Adrenal gland (tissue), 12 donors: ENCODE data around the gene DUSP2. TPM values are rescaled to one million over a fixed set of nuclear protein-coding genes. Genes with fewer than 3 reads are reported as not detected.

Experiments used
- DNase-seq, 7 donors: peaks; one replicate each; pipeline ENCODE4 v3.0.0-alpha.2; 2019 to 2020
- H3K27ac ChIP-seq, 5 donors: fragments of 200-600 bp; sonication (generic) in 4 of 5; 1 replicate in 3 of 5; 2 replicates in 2 of 5; pipeline versions ENCODE4 v1.5.1 to v1.8.0; 2016 to 2020; ENCODE audit warnings: mild to moderate bottlenecking in 1 of 5
- H3K27me3 ChIP-seq: fragments of 200-600 bp; 2 replicates; pipeline ENCODE4 v1.8.0; 2021
- H3K36me3 ChIP-seq, 2 donors: fragments of 200-600 bp; replicated peaks in 1 of 2; 1 replicate in 1 of 2; 2 replicates in 1 of 2; pipeline versions ENCODE4 v1.5.1 to v1.8.0; 2018 to 2022
- H3K4me1 ChIP-seq, 2 donors: fragments of 200-600 bp; replicated peaks in 1 of 2; 1 replicate in 1 of 2; 2 replicates in 1 of 2; pipeline versions ENCODE4 v1.5.1 to v1.8.0; 2018 to 2021
- H3K4me3 ChIP-seq, 4 donors: fragments of 200-600 bp; sonication (generic) in 3 of 4; one replicate each; pipeline ENCODE4 v1.5.1; 2016 to 2018
- H3K9me3 ChIP-seq, 3 donors: fragments of 200-600 bp; sonication (generic) in 1 of 3; replicated peaks in 1 of 3; 1 replicate in 2 of 3; 2 replicates in 1 of 3; pipeline versions ENCODE4 v1.5.1 to v1.8.0; 2016 to 2021
- CTCF ChIP-seq, 6 experiments: fragments of 450-650 bp in 4 of 6; fragments of 200-600 bp in 2 of 6; sonication (generic) in 1 of 6; IDR thresholded peaks; 1 replicate in 5 of 6; 2 replicates in 1 of 6; pipeline versions ENCODE4 v1.5.1 to v1.8.0; 2016 to 2021; ENCODE audit warnings: antibody characterized with exemption in 6 of 6, mild to moderate bottlenecking in 2 of 6, moderate library complexity in 1 of 6
- POLR2A ChIP-seq, 2 donors: fragments of 450-650 bp; IDR thresholded peaks; one replicate each; pipeline ENCODE4 v1.6.1; 2017; ENCODE audit warnings: antibody characterized with exemption in 2 of 2, mild to moderate bottlenecking in 2 of 2, moderate library complexity in 1 of 2
- WGBS, 4 donors: extraction: QIAGEN DNeasy Blood & Tissue Kit in 2 of 4; methylation state at CpG; one replicate each; pipeline versions ENCODE4 v1.1.5 to v1.1.7; 2013 to 2017; 5-methylcytosine and 5-hydroxymethylcytosine counted together
- intact Hi-C, 2 donors: fragments of 100-400 bp; cut with DNase I; formaldehyde crosslinking; loops; one replicate each; pipeline versions ENCODE4 v1.14.1 to v1.15.0; 2022 to 2023
- polyA plus RNA-seq, 3 donors: library from polyadenylated mRNA; stranded (reverse); fragments of 200-250 nt in 2 of 3; fragments of 350-450 nt in 1 of 3; fragmentation: Illumina TruSeq in 1 of 3; extraction: RNeasy Lipid Tissue Mini Kit (QIAGEN cat#74804) in 1 of 3; gene quantifications; one replicate each; pipeline ENCODE4 v1.2.3, GENCODE V29; 2013 to 2014
- total RNA-seq, 9 donors: library from RNA; depleted of rRNA in 4 of 9; stranded (reverse); fragments of >200 nt in 4 of 9; fragments of 120-200 nt in 1 of 9; fragmentation: NEBNext Ultra II Directional in 1 of 9; extraction: Animal tissue kit (Norgen Biotek cat#: 25700) in 1 of 9; gene quantifications; one replicate each; pipeline versions ENCODE4 v1.1.0 to v1.2.4, GENCODE V29; 2013 to 2023
- donor health status: healthy with polysubstance abuse.
- donor health status: Bipolar disorder and iron deficiency.
- donor health status: DM: yes; HTN: yes; CAD: no.
- donor health status: DM: no; HTN: no; CAD: no.
- donor health status: DM: no; HTN: no; CAD: no.
- donor health status: DM: yes; HTN: yes; CAD: no.

The DUSP2 gene
- total and polyA plus RNA-seq, 12 donors = 0.48 to 4.7 (median 1.9) TPM

GRCh38 chr2:96129528-96130120, 15.6 kb downstream of the DUSP2 start:
- 77 to 90% (median 83%) methylated on average over 15 to 16 of the region's 16 CpGs for WGBS, 4 donors
- intact Hi-C loops = loop anchor here in 1 of 2 donors (10.0 kb wide), 1 partner anchor 385 kb away; no protein-coding TSS in a partner anchor
- Histone ChIP-seq H3K4me3 (no peak overlapping the region), H3K36me3 (no peaks in the 10 kb centered on the region), H3K27ac (no peak overlapping the region), H3K4me1 (no peaks in the 10 kb centered on the region), H3K9me3 (no peaks in the 10 kb centered on the region), H3K27me3 (no peaks in the 10 kb centered on the region)
- DNase-seq = no peak
- TF ChIP-seq POLR2A (IDR thresholded peaks at IDR 0.05) = no peak

GRCh38 chr2:96128456-96128855, 16.8 kb downstream of the DUSP2 start:
- 82 to 87% (median 82%) methylated on average over 6 of the region's 6 CpGs for WGBS, 4 donors
- intact Hi-C loops = no loop called here
- no peak overlapping the region for H3K27ac ChIP-seq
- no peak overlapping the region for H3K4me3 ChIP-seq
- no peak for DNase-seq
- no peaks in the 10 kb centered on the region for H3K9me3 ChIP-seq
- no peaks in the 10 kb centered on the region for H3K27me3 ChIP-seq
- no peaks in the 10 kb centered on the region for H3K36me3 ChIP-seq
- no peak for TF ChIP-seq CTCF (IDR thresholded peaks at IDR 0.05)
- TF ChIP-seq POLR2A (IDR thresholded peaks at IDR 0.05) = no peak
- H3K4me1 ChIP-seq = no peaks in the 10 kb centered on the region

DNA sequence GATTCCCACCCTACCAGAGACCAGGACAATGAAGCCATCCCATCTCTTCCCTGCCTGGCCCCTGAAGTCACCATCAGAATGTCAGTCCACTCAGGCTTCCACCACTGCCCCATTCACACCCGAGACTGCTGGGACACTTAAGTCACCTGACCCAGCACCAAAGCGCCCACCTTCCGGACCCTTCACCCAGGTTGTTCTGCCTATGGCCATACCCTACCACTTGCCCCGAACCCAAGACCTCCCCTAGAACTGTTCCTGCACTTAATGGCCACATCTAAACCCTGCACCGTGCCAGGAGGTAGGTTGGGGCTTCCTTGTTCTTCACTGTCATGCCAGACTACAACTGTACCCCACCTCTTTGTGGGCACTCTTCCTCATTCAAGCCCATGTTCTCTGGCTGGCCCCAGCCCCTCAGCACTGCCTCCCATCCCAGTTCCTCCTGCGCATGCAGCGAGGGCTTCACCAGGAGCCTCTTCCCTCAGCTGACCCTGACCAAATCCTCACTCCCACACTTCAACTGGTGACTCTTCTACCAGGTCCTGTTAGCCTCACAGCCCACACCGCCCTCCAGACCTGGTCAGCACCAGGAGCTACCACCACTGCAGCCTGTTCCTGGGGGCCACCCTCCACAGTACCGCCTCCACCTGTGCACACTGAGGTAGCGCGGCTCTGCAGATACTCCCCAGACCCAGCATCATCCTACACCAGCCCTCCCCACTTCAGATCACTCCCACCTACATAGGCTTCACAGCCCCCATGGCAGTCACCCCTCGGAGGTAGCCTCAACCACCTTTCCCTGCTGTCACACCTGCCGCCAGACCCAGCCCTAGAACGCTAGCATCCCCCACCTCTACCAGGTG, 20.6 kb downstream of the DUSP2 start:
- no peak for DNase-seq
- WGBS, 4 donors = 93 to 96% (median 95%) methylated on average over 12 to 14 of the region's 14 CpGs
- TF ChIP-seq POLR2A (IDR thresholded peaks at IDR 0.05) (no peak), CTCF (IDR thresholded peaks at IDR 0.05) (no peak)

GRCh38 chr2:96123936-96124335, 21.3 kb downstream of the DUSP2 start:
- Histone ChIP-seq H3K4me1 (peaks cover 0 to 7% of the 10 kb centered on the region in 2 donors), H3K27me3 (no peaks in the 10 kb centered on the region), H3K27ac (no peak overlapping the region), H3K36me3 (no peaks in the 10 kb centered on the region), H3K4me3 (no peak overlapping the region), H3K9me3 (no peaks in the 10 kb centered on the region)
- intact Hi-C loops = no loop called here
- TF ChIP-seq POLR2A (IDR thresholded peaks at IDR 0.05) = no peak
- no peak for TF ChIP-seq CTCF (IDR thresholded peaks at IDR 0.05)
- WGBS, 4 donors = 94 to 95% (median 94%) methylated on average over 6 to 11 of the region's 11 CpGs
- no peak for DNase-seq

More for the DNA sequence above, 20.6 kb downstream of the DUSP2 start:
- peaks cover 0 to 7% of the 10 kb centered on the region in 2 donors for H3K4me1 ChIP-seq
- intact Hi-C loops = no loop called here
- no peaks in the 10 kb centered on the region for H3K36me3 ChIP-seq
- H3K27me3 ChIP-seq = no peaks in the 10 kb centered on the region
- H3K4me3 ChIP-seq = no peak overlapping the region
- no peak overlapping the region for H3K27ac ChIP-seq
- no peaks in the 10 kb centered on the region for H3K9me3 ChIP-seq
